Transverse colon (tissue), 4 donors: Measurements from ENCODE around the gene MRPL20. TPM values are rescaled to one million over a fixed set of nuclear protein-coding genes. Genes with fewer than 3 reads are reported as not detected.

Source experiments
- DNase-seq: peaks from one replicate; pipeline ENCODE4 v3.0.0-alpha.2; 2019
- H3K27ac ChIP-seq, 4 donors: fragments of 200-600 bp; sonication (generic); 2 replicates each; pipeline ENCODE4 v1.5.1; 2016 to 2018; ENCODE audit warnings: inconsistent platforms in 4 of 4
- H3K27me3 ChIP-seq: fragments of 200-600 bp; sonication (generic); 2 replicates; pipeline ENCODE4 v1.5.1; 2017; ENCODE audit warnings: inconsistent platforms
- H3K36me3 ChIP-seq, 4 donors: fragments of 200-600 bp; sonication (generic); 2 replicates each; pipeline ENCODE4 v1.5.1; 2017 to 2019; ENCODE audit warnings: inconsistent platforms in 4 of 4
- H3K4me1 ChIP-seq, 4 donors: fragments of 200-600 bp; sonication (generic); 2 replicates each; pipeline ENCODE4 v1.5.1; 2017 to 2020; ENCODE audit warnings: inconsistent platforms in 4 of 4
- H3K4me3 ChIP-seq, 4 donors: fragments of 200-600 bp; sonication (generic); 1 replicate in 1 of 4; 2 replicates in 3 of 4; pipeline versions ENCODE4 v1.5.1 to v1.6.1; 2017 to 2019; ENCODE audit warnings: inconsistent platforms in 4 of 4
- H3K9me3 ChIP-seq, 2 donors: fragments of 200-600 bp; sonication (generic); 2 replicates each; pipeline ENCODE4 v1.5.1; 2017 to 2019; ENCODE audit warnings: inconsistent platforms in 2 of 2
- EP300 ChIP-seq: sonication (generic); formaldehyde crosslinking; IDR thresholded peaks from one replicate; pipeline ENCODE4 v1.6.1; 2017; ENCODE audit warnings: antibody characterized with exemption, low read depth
- POLR2A ChIP-seq: fragments of 450-650 bp; IDR thresholded peaks from one replicate; pipeline ENCODE4 v1.6.1; 2016; ENCODE audit warnings: antibody characterized with exemption, mild to moderate bottlenecking, moderate library complexity
- POLR2AphosphoS5 ChIP-seq, 3 donors: sonication (generic); formaldehyde crosslinking; IDR thresholded peaks; one replicate each; pipeline ENCODE4 v1.6.1; 2016; ENCODE audit warnings: antibody characterized with exemption in 3 of 3
- WGBS, 2 donors: methylation state at CpG; one replicate each; pipeline ENCODE4 v1.1.5; 2018; ENCODE audit warnings: low coverage in 1 of 2; 5-methylcytosine and 5-hydroxymethylcytosine counted together
- in situ Hi-C, 4 donors: fragments of 200-750 bp; cut with MboI; loops; one replicate each; pipeline versions ENCODE4 v1.15.0 to v1.15.1; 2017; ENCODE audit warnings: low sequenced_read_pairs in 3 of 4, low pct_ligation_motif_present in 1 of 4, low pct_unique_long_range_greater_than_20kb in 1 of 4
- intact Hi-C: fragments of 100-400 bp; cut with DNase I; formaldehyde crosslinking; loops from one replicate; pipeline ENCODE4 v1.15.1; 2023; ENCODE audit warnings: low total_unique reads
- total RNA-seq, 4 donors: library from RNA; depleted of rRNA; stranded (reverse); fragments of >200 nt; gene quantifications; one replicate each; pipeline ENCODE4 v1.1.0, GENCODE V29; 2016
- TF ChIP-seq, protein P1 (sequence below), 5 experiments: fragments of 200-600 bp in 3 of 5; fragments of 450-650 bp in 2 of 5; sonication (generic) in 3 of 5; IDR thresholded peaks; 1 replicate in 2 of 5; 2 replicates in 3 of 5; pipeline ENCODE4 v1.5.1; 2016 to 2017; ENCODE audit warnings: antibody characterized with exemption in 5 of 5, inconsistent platforms in 3 of 5, mild to moderate bottlenecking in 2 of 5, moderate library complexity in 1 of 5

Gene MRPL20
- total RNA-seq, 4 donors from 2014 or later: 40.0 to 183 (median 97.0) TPM

DNA sequence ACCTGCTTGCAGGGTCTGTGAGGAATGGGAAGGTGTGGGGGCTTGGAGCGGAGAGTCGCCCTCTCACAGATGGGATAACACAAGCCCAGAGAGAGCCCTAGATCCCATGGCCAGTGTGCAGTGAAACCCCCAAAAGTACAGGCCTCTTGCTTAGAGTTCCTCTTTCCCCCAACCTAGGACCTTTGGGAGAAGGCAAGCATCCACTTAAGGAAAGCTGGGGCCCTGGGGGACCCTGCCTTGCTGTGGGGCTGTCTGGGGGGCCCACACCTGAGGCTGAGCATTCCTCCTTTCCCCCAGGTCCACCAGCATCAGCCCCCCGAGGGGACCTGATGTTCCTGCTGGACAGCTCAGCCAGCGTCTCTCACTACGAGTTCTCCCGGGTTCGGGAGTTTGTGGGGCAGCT is 29.5 kb upstream of the MRPL20 start:
- in situ Hi-C loops: no loop called here
- Histone ChIP-seq H3K27ac (peak overlapping the region in 3 of 4 donors; percentile 88 to 96 (median 94)), H3K4me1 (peaks cover 60 to 81% (median 78%) of the 10 kb centered on the region in 4 donors), H3K27me3 (no peaks in the 10 kb centered on the region), H3K4me3 (peak overlapping the region in 3 of 4 donors; percentile 25 to 56 (median 54)), H3K36me3 (no peaks in the 10 kb centered on the region), H3K9me3 (no peaks in the 10 kb centered on the region)
- TF ChIP-seq EP300: no peak
- no peak for TF ChIP-seq POLR2A
- TF ChIP-seq POLR2AphosphoS5 (IDR thresholded peaks at IDR 0.05): no peak
- TF ChIP-seq, protein P1, sequence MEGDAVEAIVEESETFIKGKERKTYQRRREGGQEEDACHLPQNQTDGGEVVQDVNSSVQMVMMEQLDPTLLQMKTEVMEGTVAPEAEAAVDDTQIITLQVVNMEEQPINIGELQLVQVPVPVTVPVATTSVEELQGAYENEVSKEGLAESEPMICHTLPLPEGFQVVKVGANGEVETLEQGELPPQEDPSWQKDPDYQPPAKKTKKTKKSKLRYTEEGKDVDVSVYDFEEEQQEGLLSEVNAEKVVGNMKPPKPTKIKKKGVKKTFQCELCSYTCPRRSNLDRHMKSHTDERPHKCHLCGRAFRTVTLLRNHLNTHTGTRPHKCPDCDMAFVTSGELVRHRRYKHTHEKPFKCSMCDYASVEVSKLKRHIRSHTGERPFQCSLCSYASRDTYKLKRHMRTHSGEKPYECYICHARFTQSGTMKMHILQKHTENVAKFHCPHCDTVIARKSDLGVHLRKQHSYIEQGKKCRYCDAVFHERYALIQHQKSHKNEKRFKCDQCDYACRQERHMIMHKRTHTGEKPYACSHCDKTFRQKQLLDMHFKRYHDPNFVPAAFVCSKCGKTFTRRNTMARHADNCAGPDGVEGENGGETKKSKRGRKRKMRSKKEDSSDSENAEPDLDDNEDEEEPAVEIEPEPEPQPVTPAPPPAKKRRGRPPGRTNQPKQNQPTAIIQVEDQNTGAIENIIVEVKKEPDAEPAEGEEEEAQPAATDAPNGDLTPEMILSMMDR (IDR thresholded peaks at IDR 0.05): no peak
- DNase-seq: no peak
- WGBS, 2 donors: 88% methylated on average over 4 of the region's 7 CpGs; no CpG with 5 or more reads in 1 of the 2 donors
- intact Hi-C loops: loop anchor here (5.0 kb wide), 1 partner anchor 34 kb away; no protein-coding TSS in a partner anchor

GRCh38 chr1:1435911-1436629 is 29.0 kb upstream of the MRPL20 start:
- in situ Hi-C loops: no loop called here
- DNase-seq: no peak
- Histone ChIP-seq H3K27me3 (no peaks in the 10 kb centered on the region), H3K9me3 (no peaks in the 10 kb centered on the region), H3K27ac (peak overlapping the region; percentile 88 to 96 (median 94)), H3K4me1 (peaks cover 61 to 81% (median 79%) of the 10 kb centered on the region in 4 donors), H3K36me3 (no peaks in the 10 kb centered on the region), H3K4me3 (peak overlapping the region; percentile 25 to 56 (median 51))
- intact Hi-C loops: loop anchor here (5.0 kb wide), 1 partner anchor 34 kb away; no protein-coding TSS in a partner anchor
- WGBS, 2 donors: 12% methylated on average over 32 of the region's 40 CpGs; no CpG with 5 or more reads in 1 of the 2 donors
- TF ChIP-seq, protein P1 (IDR thresholded peaks at IDR 0.05): no peak
- no peak for TF ChIP-seq EP300
- no peak for TF ChIP-seq POLR2AphosphoS5 (IDR thresholded peaks at IDR 0.05)
- no peak for TF ChIP-seq POLR2A

- Histone ChIP-seq H3K4me1 (peaks cover 62 to 81% (median 80%) of the 10 kb centered on the region in 4 donors), H3K27ac (peak within 1 kb of the TSS; percentile 88 to 96 (median 94)), H3K4me3 (peak within 1 kb of the TSS; percentile 25 to 56 (median 51)), H3K27me3 (no peaks in the 10 kb centered on the region), H3K9me3 (no peaks in the 10 kb centered on the region), H3K36me3 (no peaks in the 10 kb centered on the region)
- peak; percentile 84 for DNase-seq
- intact Hi-C loops: loop anchor here (5.0 kb wide), 1 partner anchor 33 kb away; no protein-coding TSS in a partner anchor
- in situ Hi-C loops: no loop called here
- TF ChIP-seq POLR2AphosphoS5 (IDR thresholded peaks at IDR 0.05) (peak; percentile 58 to 65 (median 63)), POLR2A (no peak), EP300 (no peak)
- TF ChIP-seq, protein P1 (IDR thresholded peaks at IDR 0.05): no peak
- WGBS, 2 donors: 56 to 92% methylated on average over 3 to 7 of the region's 89 CpGs
Measured at GRCh38 chr1:1435106-1435903, 28.2 kb upstream of the MRPL20 start, which contains the start of gene VWA1. VWA1 (plus strand) TSS chr1:1435690; CDS start chr1:1435749, 59 bp downstream.

DNA sequence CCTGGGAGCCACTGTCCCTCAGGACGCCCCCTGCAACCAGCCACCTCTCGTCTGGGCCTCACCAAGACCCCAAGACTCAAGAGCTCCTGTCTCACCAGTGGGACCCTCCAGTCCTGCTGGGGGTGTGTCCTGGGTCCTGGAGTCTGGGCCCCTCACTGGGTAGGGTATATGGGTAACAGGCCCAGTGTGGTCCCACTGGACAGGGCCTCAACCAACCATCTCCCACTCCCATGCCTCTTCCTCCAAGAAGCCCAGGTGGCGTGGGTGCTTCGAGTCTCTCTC is 27.7 kb upstream of the MRPL20 start:
- peak overlapping the region in 2 of 4 donors; percentile 17 to 56 for H3K4me3 ChIP-seq
- no peak for TF ChIP-seq POLR2A
- TF ChIP-seq POLR2AphosphoS5 (IDR thresholded peaks at IDR 0.05): no peak
- no peak for TF ChIP-seq EP300
- TF ChIP-seq, protein P1 (IDR thresholded peaks at IDR 0.05): no peak
- no peaks in the 10 kb centered on the region for H3K27me3 ChIP-seq
- peak overlapping the region; percentile 88 to 96 (median 94) for H3K27ac ChIP-seq
- WGBS, 2 donors: 49 to 79% methylated on average over 2 to 4 of the region's 4 CpGs
- H3K9me3 ChIP-seq: no peaks in the 10 kb centered on the region
- no peak for DNase-seq
- intact Hi-C loops (loop anchor here (5.0 kb wide), 1 partner anchor 32 kb away; no protein-coding TSS in a partner anchor), in situ Hi-C loops (no loop called here)
- peaks cover 66 to 86% (median 83%) of the 10 kb centered on the region in 4 donors for H3K4me1 ChIP-seq
- no peaks in the 10 kb centered on the region for H3K36me3 ChIP-seq
